ENCODE measurements around the gene RAVER2.
A peak's percentile ranks its signal among the peaks of the same experiment; 100 is the strongest.
"Not testable (repeated sequence)": the region's sequence is repeated elsewhere in the genome, so short reads cannot be mapped to it uniquely, and the experiment has no call there.

RAVER2 gene

GRCh38 chr1:64750092-64750491 lies 5.2 kb downstream of the RAVER2 start:
- no peak for DNase-seq

- DNase-seq: no peak
These were observed 6.0 kb downstream of the RAVER2 start for GRCh38 chr1:64750875-64751274.

- DNase-seq: no peak
These were observed 9.3 kb downstream of the RAVER2 start for GRCh38 chr1:64754173-64754572.

GRCh38 chr1:64755361-64755760 lies 10.5 kb downstream of the RAVER2 start:
- no peak for DNase-seq

- DNase-seq: no peak
These were observed 11.9 kb downstream of the RAVER2 start for GRCh38 chr1:64756770-64757169.

GRCh38 chr1:64757213-64757612 lies 12.3 kb downstream of the RAVER2 start:
- no peak for DNase-seq

GRCh38 chr1:64758233-64758632 lies 13.4 kb downstream of the RAVER2 start:
- no peak for DNase-seq

- no peak for DNase-seq
These were observed 15.1 kb downstream of the RAVER2 start for GRCh38 chr1:64759968-64760367.

GRCh38 chr1:64765012-64765411 lies 20.1 kb downstream of the RAVER2 start:
- DNase-seq: no peak

- DNase-seq: no peak
These were observed 21.0 kb downstream of the RAVER2 start for GRCh38 chr1:64765826-64766225.

- no peak for DNase-seq
These were observed 21.6 kb downstream of the RAVER2 start for GRCh38 chr1:64766429-64766828.

GRCh38 chr1:64769482-64769881 lies 24.6 kb downstream of the RAVER2 start:
- DNase-seq: no peak

GRCh38 chr1:64769971-64770370 lies 25.1 kb downstream of the RAVER2 start:
- no peak for DNase-seq

GRCh38 chr1:64773306-64773705 lies 28.4 kb downstream of the RAVER2 start:
- DNase-seq: not testable (repeated sequence)

- DNase-seq: no peak
These were observed 30.2 kb downstream of the RAVER2 start for GRCh38 chr1:64775113-64775512.

- not testable (repeated sequence) for DNase-seq
These were observed 37.2 kb downstream of the RAVER2 start for GRCh38 chr1:64782044-64782443.

- not testable (repeated sequence) for DNase-seq
These were observed 38.0 kb downstream of the RAVER2 start for GRCh38 chr1:64782848-64783247.

- no peak for DNase-seq
These were observed 46.1 kb downstream of the RAVER2 start for GRCh38 chr1:64790832-64791487.

- no peak for DNase-seq
These were observed 54.0 kb downstream of the RAVER2 start for GRCh38 chr1:64798872-64799271.

GRCh38 chr1:64801851-64802523 lies 57.1 kb downstream of the RAVER2 start:
- no peak for DNase-seq

- no peak for DNase-seq
These were observed 64.4 kb downstream of the RAVER2 start for GRCh38 chr1:64809309-64809708.

- no peak for DNase-seq
These were observed 65.1 kb downstream of the RAVER2 start for GRCh38 chr1:64810001-64810400.

GRCh38 chr1:64811131-64811530 lies 66.3 kb downstream of the RAVER2 start:
- DNase-seq: peak; percentile 67

GRCh38 chr1:64814427-64814826 lies 69.6 kb downstream of the RAVER2 start:
- DNase-seq: no peak

- DNase-seq: not testable (repeated sequence)
These were observed 72.5 kb downstream of the RAVER2 start for GRCh38 chr1:64817364-64817763.

Measured in DMS79 treated with DMSO at 0.1 percent for 48 hours (cell line).